Hindlimb muscle (tissue), 1 donor: ENCODE data around the gene ARFRP1. TPM values are rescaled to one million over a fixed set of nuclear protein-coding genes. Genes with fewer than 3 reads are reported as not detected.

ENCODE experiments used
- DNase-seq: peaks from one replicate; pipeline ENCODE4 v3.0.0-alpha.2; 2013
- polyA plus RNA-seq: library from polyadenylated mRNA; unstranded; fragments of 120-200 nt; gene quantifications from one replicate; pipeline ENCODE4 v1.2.1, GENCODE V29; 2013; ENCODE audit not compliant: insufficient read length

Gene ARFRP1
- polyA plus RNA-seq, 1 donor: 31.7 TPM

DNA sequence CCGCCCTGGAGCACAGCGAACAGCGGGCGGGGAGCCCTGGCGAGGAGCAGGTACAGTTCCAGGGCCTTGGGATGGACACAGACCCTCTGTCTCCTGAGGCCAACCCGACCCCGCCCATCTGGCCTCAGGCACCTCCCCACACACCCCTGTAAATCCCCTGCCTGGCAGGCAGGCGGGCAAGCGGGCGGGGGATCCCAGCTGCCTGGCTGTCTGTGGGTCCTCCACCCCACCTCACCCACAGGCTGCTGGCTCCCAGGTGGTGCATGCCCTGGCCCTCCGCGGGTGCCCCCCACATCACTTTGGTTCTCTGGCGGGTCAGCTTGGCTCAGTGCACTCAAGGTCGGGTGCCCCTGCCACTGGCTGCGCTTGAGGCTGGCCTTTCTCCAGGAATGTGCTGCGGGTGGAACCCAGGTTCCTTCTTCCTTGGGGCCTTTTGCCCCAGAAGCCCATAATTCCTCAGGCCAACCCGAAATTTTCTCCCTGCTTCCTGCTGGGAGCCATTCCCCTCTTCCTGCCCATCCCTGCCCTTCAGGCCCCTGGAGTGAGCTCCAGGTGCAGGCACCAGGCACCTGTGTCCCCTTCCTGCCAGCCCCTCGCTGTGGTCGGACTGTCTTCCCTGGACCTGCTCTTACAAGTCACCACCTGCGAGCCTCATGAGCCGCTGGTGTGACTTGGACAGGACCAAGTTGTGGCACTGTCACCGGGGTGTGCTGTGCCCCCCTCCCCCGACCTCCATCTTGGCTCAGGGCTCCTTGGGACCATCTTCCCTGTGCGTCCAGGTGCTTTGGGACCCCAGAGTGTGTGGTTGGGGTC lies 16.7 kb downstream of the ARFRP1 start:
- DNase-seq: no peak

DNA sequence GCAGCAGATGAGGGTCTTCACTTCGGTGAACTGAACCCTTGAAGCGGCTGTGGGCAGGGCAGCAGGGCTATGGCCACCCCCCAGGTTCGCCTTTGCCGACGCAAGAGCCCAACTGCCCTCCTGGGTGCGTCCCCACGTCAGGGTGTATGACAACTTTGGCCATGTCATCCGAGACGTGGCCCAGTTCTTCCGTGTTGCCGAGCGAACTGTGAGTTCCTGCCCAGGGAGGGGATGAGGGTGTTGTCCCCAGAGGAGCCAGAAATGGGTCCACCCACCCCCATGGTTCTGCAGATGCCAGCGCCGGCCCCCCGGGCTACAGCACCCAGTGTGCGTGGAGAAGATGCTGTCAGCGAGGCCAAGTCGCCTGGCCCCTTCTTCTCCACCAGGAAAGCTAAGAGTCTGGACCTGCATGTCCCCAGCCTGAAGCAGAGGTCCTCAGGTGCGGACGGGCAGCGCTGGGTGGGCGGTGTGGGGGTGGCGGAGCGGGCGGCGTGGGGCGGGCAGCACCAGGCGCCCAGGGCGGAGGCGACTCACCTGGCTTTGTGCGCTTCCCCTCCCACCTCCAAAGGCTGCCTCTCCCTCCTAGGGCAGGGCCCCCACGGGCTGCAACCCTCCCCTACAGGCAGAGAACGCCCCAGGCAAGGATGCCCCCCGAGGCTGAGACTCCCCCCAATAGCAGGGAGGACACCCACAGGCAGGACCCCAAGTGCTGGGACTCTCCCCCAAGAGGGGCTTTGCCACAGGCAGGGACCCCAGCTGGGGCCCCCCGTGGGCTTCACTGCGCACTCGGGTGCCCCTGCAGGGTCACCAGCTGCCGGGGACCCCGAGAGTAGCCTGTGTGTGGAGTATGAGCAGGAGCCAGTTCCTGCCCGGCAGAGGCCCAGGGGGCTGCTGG lies 17.5 kb downstream of the ARFRP1 start:
- no peak for DNase-seq

DNA sequence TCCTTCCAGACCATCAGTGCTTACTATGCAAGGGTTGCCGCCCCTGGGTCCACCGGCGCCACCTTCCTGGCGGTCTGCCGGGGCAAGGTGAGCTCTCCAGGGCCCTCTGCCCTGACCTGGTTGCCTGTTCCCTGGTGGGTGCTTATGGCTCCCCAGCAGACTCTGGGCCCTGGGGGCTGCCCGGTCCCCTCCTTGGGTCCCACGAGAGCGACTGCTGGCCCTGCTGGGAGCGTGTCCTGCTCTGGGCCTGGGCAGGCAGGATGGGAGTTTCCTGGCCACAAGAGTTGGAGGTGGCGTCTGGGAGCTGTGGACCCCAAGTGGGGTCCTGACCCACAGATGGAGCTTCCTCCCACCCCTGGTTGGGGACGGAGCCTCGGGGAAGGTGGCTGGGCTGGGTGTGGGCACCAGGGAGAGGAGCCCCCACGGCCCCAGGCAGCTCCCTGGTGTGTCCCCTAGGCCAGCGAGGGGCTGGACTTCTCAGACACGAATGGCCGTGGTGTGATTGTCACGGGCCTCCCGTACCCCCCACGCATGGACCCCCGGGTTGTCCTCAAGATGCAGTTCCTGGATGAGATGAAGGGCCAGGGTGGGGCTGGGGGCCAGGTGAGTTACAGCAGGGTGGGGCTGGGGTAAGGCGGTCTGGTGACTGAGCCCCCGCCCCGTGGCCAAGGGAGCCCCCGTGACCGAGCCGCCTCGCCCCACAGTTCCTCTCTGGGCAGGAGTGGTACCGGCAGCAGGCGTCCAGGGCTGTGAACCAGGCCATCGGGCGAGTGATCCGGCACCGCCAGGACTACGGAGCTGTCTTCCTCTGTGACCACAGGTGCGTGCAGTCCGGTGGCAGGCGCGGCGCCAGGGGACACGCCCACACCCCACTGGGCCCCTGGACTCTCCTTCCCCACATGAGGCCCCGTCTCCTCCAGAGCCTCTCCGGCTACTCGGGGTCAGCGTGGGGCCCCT lies 18.5 kb downstream of the ARFRP1 start:
- no peak for DNase-seq

DNA sequence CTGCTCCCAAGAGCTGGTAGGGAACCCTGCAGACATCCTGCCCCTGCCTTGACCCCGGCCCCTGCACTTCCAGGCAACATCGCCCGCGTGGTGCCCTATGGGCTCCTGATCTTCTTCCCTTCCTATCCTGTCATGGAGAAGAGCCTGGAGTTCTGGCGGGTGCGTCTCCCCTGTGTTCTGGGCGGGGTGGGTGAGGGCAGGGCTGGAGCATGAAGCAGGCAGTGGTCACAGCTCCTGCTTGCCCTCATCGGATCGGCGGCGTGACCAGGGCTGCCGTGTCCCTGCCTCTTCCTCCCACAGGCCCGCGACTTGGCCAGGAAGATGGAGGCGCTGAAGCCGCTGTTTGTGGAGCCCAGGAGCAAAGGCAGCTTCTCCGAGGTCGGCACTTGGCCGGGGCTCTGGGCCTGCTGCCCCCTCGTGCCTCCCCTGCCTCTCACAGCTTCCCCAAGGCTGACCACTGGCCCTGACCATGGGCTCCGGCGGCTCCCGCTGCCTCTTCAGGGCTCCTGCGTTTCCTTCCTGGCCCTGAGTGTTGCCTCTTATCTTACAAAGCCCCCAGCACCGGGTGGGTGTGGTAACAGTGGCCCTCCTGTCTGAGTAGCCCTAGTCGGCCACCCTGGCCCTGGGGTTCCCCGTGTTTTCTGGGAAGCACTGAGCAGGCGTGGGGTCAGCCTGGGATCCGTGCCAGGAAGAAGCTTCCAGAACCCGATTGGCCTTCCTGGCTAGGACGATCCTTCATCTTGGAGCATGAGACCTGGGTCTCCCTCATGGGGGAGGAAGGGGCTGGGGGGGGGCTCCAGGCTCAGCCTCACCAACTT lies 19.3 kb downstream of the ARFRP1 start:
- no peak for DNase-seq

DNA sequence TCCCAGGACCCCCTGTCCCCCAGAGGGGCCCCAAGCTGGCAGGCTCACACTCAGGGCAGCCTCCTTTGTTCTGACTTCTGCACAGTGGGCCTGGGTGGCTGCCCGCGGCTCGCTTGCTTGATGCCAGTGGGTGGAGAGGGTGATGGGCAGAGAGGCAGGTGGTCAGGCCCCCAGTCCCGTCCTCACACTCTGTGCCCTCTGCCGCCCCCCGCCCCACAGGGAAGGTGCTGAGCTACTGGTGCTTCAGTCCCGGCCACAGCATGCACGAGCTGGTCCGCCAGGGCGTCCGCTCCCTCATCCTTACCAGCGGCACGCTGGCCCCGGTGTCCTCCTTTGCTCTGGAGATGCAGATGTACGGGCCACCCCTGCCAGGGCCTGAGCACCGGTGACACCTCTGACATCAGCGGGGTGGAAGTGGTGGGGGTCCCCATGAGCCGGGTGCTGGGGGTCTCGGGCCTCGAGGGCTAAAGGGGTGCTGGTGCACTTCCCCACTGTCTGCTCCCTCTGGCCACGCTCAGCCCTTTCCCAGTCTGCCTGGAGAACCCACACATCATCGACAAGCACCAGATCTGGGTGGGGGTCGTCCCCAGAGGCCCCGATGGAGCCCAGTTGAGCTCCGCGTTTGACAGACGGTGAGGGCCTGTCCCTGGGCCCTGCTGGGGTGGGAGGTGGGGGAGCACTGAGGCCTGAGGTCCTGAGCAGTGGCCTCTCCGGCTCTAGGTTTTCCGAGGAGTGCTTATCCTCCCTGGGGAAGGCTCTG lies 20.2 kb downstream of the ARFRP1 start:
- no peak for DNase-seq

DNA sequence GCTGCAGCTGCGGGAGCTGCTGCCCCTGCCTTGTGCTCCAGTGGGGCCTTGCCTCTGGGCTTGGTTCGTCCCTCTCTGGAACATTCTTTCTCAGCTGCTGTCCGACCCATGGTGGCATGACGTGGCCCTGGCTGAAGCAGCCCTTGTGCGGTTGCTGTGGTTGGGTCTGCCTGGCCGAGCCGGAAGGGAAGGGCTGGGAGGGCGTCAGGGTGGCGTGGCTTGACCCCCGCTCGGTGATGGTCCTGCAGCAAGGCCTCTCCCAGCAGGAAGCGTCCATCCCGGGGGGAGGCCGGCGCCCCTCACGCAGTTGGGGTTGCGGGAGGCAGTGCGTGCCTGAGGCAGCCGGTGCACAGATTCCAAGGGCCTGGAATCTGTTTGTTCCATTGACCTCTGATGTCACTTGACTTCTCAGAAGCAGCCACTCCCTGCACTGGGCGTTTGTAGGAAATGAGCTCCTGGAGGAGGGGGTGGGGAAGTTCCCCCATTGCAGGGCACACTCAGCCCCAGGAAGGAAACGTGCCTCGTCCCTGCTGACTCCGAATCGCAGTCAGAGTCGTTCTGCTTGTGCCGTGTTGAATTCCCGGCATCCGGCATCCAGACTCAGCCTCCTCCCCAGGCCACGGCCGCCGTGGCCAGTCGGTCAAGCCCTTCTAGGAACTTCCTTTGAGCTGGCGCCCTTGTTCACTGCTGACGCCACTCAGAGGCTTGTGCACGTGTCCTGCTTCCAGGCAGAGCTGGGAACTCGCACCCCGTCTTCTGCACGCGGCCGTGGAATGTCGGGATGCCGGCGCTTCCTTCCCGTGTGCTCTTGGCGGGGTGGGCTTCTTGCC lies 21.1 kb downstream of the ARFRP1 start:
- peak; percentile 69 for DNase-seq

DNA sequence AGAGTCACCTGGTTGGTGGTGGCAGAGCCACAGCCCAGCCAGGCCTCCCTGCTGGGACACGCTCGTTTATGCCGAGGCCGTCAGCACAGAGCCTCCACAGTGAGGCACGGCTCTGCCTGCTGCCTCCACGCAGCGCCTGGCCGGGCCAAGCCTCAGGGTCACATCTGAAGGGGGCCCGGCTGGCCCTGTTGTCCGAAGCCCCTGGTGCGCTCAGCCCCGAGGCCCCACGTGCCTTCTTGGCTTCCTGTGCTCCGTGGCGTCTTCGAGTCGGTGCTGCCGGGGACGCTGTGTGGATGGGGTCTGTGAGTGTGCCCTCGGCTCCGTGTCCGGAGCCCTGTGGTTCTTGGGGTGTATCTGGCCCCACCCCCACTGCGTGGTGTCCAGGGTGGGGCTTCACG lies 21.7 kb downstream of the ARFRP1 start:
- no peak for DNase-seq

GRCh38 chr20:63685269-63686026 lies 22.3 kb downstream of the ARFRP1 start:
- DNase-seq: no peak

DNA sequence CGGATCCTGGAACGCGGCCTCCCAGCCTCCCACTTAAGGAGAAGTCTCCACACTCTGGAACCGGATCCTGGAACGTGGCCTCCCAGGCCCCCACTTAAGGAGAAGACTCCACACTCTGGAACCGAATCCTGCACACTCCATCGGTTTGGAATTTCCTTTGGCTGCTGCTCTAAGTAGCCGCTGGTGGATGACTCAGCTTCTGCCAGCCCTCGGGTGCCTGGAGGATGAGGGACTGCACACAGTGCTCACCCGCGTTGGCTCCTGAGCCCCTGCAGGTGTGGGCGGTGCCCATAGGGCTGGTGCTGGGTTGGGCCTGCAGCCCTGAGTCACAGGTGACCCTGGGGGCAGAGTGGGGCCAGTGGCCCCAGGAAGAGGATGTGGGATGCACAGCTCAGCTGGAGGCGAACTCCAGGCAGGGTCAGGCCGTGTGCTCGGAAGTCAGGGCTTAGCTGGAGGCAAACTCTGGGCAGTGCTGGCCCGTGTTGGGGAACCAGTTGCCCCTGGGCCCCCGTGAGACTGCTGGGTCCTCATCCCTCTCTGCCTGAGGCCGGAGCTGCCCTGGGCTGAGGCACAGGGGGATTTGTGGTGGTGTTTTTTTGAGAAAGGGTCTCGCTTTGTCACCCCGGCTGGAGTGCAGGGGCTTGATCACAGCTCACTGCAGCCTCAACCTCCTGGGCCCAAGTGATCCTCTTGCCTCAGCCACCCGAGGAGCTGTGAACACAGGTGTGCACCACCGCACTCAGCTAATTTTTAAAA lies 25.2 kb downstream of the ARFRP1 start:
- no peak for DNase-seq

DNA sequence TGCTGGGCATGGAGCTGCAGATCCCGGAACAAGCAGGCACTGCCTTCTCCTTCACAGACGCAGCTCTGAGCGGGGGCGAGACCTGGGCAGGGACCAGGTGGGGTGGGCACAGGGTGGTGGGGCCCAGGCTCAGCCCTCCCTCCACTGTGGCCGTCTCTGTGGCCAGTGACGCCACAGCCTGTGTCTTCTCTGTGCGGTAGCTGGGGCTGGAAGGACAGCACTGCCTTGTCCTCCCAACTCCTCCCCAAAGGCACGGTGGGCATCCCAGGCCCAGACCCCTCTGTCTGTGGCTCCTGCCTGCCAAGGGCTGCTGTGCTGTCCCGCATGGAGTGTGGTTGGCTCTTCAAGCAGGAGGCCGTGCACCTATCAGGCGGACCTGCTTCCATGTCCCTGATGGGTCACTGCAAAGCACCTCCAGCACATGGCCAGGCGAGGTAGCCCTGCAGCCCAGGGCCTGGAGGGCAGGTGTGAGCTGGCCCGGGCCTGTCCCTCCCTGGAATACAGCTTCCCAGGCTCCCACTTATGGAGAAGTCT lies 26.1 kb downstream of the ARFRP1 start:
- no peak for DNase-seq

DNA sequence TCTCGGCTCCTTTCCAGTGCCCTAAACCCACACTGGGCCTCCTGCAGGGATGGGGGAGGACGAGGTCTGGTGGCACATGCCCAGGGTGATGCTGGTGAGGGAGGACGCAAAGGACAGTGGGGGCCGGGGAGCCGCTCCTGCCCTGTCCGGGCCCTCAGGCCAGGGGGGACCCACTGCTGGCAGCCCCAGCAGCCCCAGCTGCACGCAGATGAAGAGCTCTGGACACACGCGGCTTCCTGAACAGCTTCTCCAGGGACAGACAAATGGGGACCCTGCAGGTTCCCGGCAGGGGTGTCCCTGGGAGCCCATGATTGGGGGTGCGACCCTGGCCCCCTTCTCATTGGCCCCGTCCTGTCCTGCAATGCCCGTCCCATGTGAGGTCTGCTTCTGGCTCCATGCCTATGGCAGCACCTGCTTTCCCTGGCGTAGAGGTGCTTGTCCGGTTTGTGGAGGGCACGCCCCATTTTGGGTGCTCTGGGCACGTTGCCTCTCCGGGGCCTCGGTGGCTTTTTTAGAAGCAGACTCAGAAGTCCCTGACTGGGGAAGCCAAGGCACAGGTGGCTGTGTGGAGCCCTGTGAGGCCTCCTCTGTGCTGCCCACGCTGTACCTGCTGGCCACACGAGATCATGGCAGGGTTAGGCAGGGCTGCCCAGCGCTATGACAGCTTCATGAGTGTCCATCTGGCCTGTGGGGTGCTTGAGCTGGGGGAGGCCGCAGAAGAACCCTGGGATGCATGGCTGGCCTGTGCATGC lies 26.7 kb downstream of the ARFRP1 start:
- no peak for DNase-seq

DNA sequence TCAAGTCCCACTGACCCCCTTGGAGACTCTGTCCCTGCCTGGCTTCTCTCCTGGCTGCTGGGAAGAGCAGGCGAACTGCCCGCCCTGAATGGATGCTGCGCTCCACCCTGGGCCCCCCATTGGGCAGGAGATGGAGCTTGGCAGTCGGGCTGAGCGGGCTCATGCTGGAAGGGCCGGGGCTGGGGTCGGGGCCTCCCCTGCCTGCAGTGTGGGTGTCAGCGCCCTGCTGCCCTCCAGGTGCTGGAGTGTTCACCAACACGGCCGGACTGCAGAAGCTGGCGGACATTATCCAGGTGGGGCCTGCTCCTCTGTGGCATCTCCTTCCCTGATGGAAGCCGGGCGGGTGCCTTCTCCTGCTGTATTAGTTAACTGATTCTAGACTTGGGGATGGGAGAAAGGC lies 27.3 kb downstream of the ARFRP1 start:
- no peak for DNase-seq

DNA sequence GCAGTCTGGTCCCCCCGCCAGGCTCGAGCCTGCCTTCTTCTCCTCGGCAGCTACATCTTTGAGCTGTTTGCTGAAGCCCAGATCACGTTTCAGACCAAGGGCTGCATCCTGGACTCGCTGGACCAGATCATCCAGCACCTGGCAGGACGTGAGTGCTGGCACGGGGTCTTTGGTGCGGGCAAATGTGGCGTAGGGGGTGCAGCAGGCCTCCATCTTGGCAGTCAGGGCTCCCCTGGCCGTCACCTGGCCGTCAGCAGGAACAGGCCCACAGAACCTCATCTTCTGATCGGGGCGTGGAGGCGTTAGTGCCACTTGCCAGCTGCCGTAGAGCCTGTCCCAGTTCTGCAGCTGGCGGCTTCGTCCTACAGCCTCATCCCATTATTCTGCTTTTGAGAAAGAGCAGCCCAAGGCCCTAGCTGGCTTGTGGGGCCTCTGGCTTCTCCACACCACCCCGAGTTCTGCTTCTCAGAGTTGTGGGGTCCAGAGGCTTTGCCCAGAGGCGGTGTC lies 27.9 kb downstream of the ARFRP1 start:
- DNase-seq: no peak

DNA sequence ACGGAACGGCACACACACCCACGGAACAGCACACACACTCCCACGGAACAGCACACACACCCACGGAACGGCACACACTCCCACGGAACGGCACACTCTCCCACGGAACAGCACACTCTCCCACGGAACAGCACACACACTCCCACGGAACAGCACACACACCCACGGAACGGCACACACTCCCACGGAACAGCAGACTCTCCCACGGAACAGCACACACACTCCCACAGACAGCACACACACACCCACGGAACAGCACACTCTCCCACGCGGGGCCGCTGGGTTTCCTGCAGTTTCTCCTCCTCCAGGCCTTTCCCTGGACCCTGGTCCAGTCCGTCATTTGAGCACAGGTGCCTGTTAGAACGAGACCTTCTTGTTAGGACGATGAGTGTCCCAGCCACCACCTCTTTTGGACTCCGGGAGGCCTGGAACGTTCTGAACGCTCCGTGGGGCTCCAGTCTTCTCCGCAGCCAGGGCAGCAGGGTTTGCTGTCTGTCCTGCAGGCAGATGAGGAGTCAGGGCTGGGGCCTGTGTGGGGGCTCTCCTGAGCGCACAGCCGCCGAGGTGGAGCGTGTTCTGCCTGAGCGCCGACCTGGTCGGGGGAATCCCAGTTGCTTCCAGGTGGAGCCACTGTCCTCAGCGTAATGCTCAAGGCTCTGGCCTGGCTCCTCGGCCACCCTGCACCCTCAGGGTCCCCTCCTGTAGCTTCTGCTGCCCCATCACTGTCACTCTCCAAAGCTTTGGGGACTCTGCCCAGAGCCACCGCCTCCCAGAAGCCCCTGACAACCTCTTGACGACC lies 28.9 kb downstream of the ARFRP1 start:
- no peak for DNase-seq

DNA sequence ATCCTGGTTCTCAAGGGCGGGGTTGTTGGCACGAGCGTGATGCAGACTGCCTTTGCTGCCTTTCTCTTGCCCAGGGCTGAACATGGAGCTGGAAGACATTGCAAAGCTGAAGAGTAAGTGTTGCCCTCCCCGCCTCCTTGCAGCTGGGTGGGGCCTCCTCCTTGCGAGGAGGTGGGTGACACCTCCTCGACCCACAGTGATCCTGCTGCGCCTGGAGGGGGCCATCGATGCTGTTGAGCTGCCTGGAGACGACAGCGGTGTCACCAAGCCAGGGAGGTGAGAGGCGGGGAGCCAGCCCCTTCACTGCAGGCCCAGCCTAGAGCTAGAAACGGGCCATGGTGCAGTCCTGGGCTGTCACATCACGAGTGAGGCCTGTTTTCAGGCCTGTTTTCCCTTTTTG lies 29.7 kb downstream of the ARFRP1 start:
- DNase-seq: no peak

DNA sequence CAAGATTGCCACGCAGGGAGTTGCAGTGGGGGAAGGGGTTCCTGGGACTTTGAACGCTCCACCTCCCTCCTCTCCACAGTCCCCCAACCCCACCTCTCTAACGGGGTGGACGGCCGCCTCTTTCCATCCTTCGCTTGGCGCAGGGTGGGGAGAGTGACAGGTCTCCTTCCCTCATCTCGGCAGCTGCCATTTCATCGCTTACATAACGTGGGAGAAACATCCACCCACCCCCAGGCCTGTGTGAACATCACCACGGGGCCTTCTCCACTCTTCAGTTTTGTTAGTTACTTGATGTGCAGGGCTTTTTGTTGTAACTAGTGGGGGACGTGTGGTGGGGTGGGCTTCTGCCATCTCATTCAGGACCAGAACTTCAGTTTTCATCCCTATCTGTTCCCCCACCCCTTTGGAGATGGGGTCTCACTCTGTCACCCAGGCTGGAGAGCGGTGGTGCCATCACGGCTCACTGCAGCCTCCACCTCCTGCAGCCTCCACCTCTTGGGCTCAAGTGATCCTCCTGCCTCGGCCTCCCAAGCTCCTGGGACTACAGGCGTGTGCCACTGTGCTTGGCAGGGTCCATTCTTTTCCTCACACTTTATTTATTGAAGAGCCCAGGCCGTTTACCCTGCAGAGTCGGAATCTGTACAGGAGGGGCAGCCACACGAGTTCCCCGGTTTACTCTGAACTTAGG lies 32.0 kb downstream of the ARFRP1 start:
- DNase-seq: no peak
